Activated T-helper 1 cell treated with Interleukin-2 at 50 U/mL for 16 hours (primary cell): ENCODE results near the gene CCDC97.

ENCODE experiments used
- DNase-seq: peaks from one replicate; pipeline ENCODE4 v3.0.0-alpha.2; 2020; ENCODE audit warnings: low read depth

CCDC97 gene

GRCh38 chr19:41320185-41320518 is 10.2 kb downstream of the CCDC97 start:
- no peak for DNase-seq

- DNase-seq, result no peak
Measured at GRCh38 chr19:41320568-41320967, 10.6 kb downstream of the CCDC97 start.

GRCh38 chr19:41321204-41321599 is 11.2 kb downstream of the CCDC97 start:
- DNase-seq, result no peak

- no peak for DNase-seq
Measured at GRCh38 chr19:41321600-41322270, 11.8 kb downstream of the CCDC97 start.

- DNase-seq, result no peak
Measured at GRCh38 chr19:41322451-41322850, 12.5 kb downstream of the CCDC97 start.

- DNase-seq, result no peak
Measured at GRCh38 chr19:41323023-41323422, 13.1 kb downstream of the CCDC97 start.

GRCh38 chr19:41323430-41324125 is 13.6 kb downstream of the CCDC97 start:
- DNase-seq, result no peak

GRCh38 chr19:41324231-41324702 is 14.3 kb downstream of the CCDC97 start:
- DNase-seq, result no peak

GRCh38 chr19:41324921-41325639 is 15.1 kb downstream of the CCDC97 start:
- no peak for DNase-seq

GRCh38 chr19:41325640-41325946 is 15.6 kb downstream of the CCDC97 start:
- DNase-seq, result no peak

GRCh38 chr19:41325947-41326706 is 16.2 kb downstream of the CCDC97 start:
- DNase-seq, result no peak

GRCh38 chr19:41327076-41327575 is 17.2 kb downstream of the CCDC97 start:
- DNase-seq, result no peak

- DNase-seq, result peak; percentile 73
Measured at GRCh38 chr19:41327576-41328156, 17.7 kb downstream of the CCDC97 start.

GRCh38 chr19:41328157-41328841 is 18.3 kb downstream of the CCDC97 start:
- DNase-seq, result no peak

GRCh38 chr19:41328842-41329225 is 18.9 kb downstream of the CCDC97 start:
- DNase-seq, result no peak

- no peak for DNase-seq
Measured at GRCh38 chr19:41330481-41330880, 20.5 kb downstream of the CCDC97 start.

- DNase-seq, result no peak
Measured at GRCh38 chr19:41330946-41331678, 21.1 kb downstream of the CCDC97 start.

GRCh38 chr19:41332000-41332399 is 22.0 kb downstream of the CCDC97 start:
- no peak for DNase-seq

GRCh38 chr19:41332468-41332867 is 22.5 kb downstream of the CCDC97 start:
- DNase-seq, result no peak

- DNase-seq, result no peak
Measured at GRCh38 chr19:41334793-41335192, 24.8 kb downstream of the CCDC97 start.

- DNase-seq, result no peak
Measured at GRCh38 chr19:41335467-41335866, 25.5 kb downstream of the CCDC97 start.
